Lung (tissue), 12 donors: ENCODE results near the gene VEPH1. TPM values are rescaled to one million over a fixed set of nuclear protein-coding genes. Genes with fewer than 3 reads are reported as not detected.

Experiments used
- ATAC-seq: fragments of 200-7000 bp; cut with Tn5 transposase; one replicate; pipeline ENCODE4 v1.9.1; 2020; ENCODE audit warnings: moderate number of reproducible peaks; ENCODE audit not compliant: insufficient read depth, low FRiP score
- DNase-seq, 3 donors: peaks; one replicate each; pipeline ENCODE4 v3.0.0-alpha.2; 2013 to 2017
- H3K27ac ChIP-seq, 2 donors: one replicate each; pipeline ENCODE4 v1.5.1; 2013; ENCODE audit warnings: mild to moderate bottlenecking in 2 of 2, moderate library complexity in 2 of 2, control low read depth in 1 of 2, inconsistent platforms in 1 of 2, low read depth in 1 of 2, low read length in 1 of 2
- H3K27me3 ChIP-seq, 3 donors: one replicate each; pipeline ENCODE4 v1.5.1; 2013; ENCODE audit warnings: low read length in 2 of 3; ENCODE audit not compliant: control insufficient read depth in 3 of 3, insufficient read depth in 3 of 3
- H3K36me3 ChIP-seq, 4 donors: one replicate each; pipeline ENCODE4 v1.5.1; 2013; ENCODE audit warnings: low read length in 4 of 4, mild to moderate bottlenecking in 1 of 4, moderate library complexity in 1 of 4; ENCODE audit not compliant: control insufficient read depth in 4 of 4, insufficient read depth in 4 of 4
- H3K4me1 ChIP-seq, 5 donors: one replicate each; pipeline ENCODE4 v1.5.1; 2013; ENCODE audit warnings: low read length in 5 of 5, mild to moderate bottlenecking in 2 of 5, moderate library complexity in 1 of 5; ENCODE audit not compliant: control insufficient read depth in 5 of 5, insufficient read depth in 5 of 5
- H3K4me3 ChIP-seq: one replicate; pipeline ENCODE4 v1.5.1; 2013; ENCODE audit warnings: mild to moderate bottlenecking, control low read depth, moderate library complexity
- H3K9ac ChIP-seq, 2 donors: one replicate each; pipeline ENCODE4 v1.5.1; 2013; ENCODE audit warnings: low read length in 2 of 2, control low read depth in 1 of 2; ENCODE audit not compliant: insufficient read depth in 1 of 2
- H3K9me3 ChIP-seq, 4 donors: one replicate each; pipeline ENCODE4 v1.5.1; 2013; ENCODE audit warnings: low read length in 3 of 4, mild to moderate bottlenecking in 1 of 4, moderate library complexity in 1 of 4; ENCODE audit not compliant: control insufficient read depth in 4 of 4, insufficient read depth in 3 of 4
- WGBS, 2 donors: extraction: QIAGEN DNeasy Blood & Tissue Kit; methylation state at CpG; one replicate each; pipeline ENCODE4 v1.1.7; 2013; 5-methylcytosine and 5-hydroxymethylcytosine counted together
- polyA plus RNA-seq, 2 donors: library from polyadenylated mRNA; stranded (reverse); fragments of 200-250 nt; gene quantifications; one replicate each; pipeline ENCODE4 v1.2.1, GENCODE V29; 2013
- total RNA-seq, 2 donors: library from RNA; depleted of rRNA in 1 of 2; stranded (reverse); fragments of >200 nt in 1 of 2; gene quantifications; one replicate each; pipeline ENCODE4 v1.2.1, GENCODE V29; 2014 to 2021
- TF ChIP-seq, protein P1 (sequence below): IDR thresholded peaks from 2 replicates; pipeline ENCODE4 v1.5.1; 2012; ENCODE audit warnings: mild to moderate bottlenecking; ENCODE audit errors: control extremely low read depth, extremely low read depth
- donor health status: control.
- donor health status: control.
- donor health status: Bipolar disorder and iron deficiency.
- donor health status: healthy.
- donor health status: DM: yes; HTN: yes; CAD: no.

Gene VEPH1
- total and polyA plus RNA-seq, 4 donors = 14.6 to 237 (median 65.5) TPM

GRCh38 chr3:157500232-157500631 lies 3.0 kb downstream of the VEPH1 start:
- H3K27ac ChIP-seq = no peak overlapping the region
- 33 to 42% methylated on average over 4 of the region's 4 CpGs for WGBS, 2 donors
- peaks cover 0 to 3% (median 0%) of the 10 kb centered on the region in 3 donors for H3K27me3 ChIP-seq
- H3K9me3 ChIP-seq = peaks cover 0 to 3% (median 0%) of the 10 kb centered on the region in 4 donors
- H3K4me1 ChIP-seq = peaks cover 0 to 21% (median 0%) of the 10 kb centered on the region in 5 donors
- H3K9ac ChIP-seq = peak overlapping the region in 1 of 2 donors; percentile 74
- DNase-seq (no peak), ATAC-seq (no peak)
- H3K4me3 ChIP-seq = no peak overlapping the region
- no peaks in the 10 kb centered on the region for H3K36me3 ChIP-seq
- TF ChIP-seq, protein P1, sequence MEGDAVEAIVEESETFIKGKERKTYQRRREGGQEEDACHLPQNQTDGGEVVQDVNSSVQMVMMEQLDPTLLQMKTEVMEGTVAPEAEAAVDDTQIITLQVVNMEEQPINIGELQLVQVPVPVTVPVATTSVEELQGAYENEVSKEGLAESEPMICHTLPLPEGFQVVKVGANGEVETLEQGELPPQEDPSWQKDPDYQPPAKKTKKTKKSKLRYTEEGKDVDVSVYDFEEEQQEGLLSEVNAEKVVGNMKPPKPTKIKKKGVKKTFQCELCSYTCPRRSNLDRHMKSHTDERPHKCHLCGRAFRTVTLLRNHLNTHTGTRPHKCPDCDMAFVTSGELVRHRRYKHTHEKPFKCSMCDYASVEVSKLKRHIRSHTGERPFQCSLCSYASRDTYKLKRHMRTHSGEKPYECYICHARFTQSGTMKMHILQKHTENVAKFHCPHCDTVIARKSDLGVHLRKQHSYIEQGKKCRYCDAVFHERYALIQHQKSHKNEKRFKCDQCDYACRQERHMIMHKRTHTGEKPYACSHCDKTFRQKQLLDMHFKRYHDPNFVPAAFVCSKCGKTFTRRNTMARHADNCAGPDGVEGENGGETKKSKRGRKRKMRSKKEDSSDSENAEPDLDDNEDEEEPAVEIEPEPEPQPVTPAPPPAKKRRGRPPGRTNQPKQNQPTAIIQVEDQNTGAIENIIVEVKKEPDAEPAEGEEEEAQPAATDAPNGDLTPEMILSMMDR = no peak

GRCh38 chr3:157499342-157499963 lies 3.8 kb downstream of the VEPH1 start:
- peak overlapping the region in 1 of 2 donors; percentile 78 for H3K27ac ChIP-seq
- H3K27me3 ChIP-seq = peaks cover 0 to 3% (median 0%) of the 10 kb centered on the region in 3 donors
- peak; percentile 63 to 75 (median 75) for DNase-seq
- ATAC-seq = peak; percentile 81
- H3K4me1 ChIP-seq = peaks cover 0 to 21% (median 0%) of the 10 kb centered on the region in 5 donors
- 2 to 3% methylated on average over 24 of the region's 24 CpGs for WGBS, 2 donors
- H3K4me3 ChIP-seq = no peak overlapping the region
- no peaks in the 10 kb centered on the region for H3K36me3 ChIP-seq
- H3K9me3 ChIP-seq = peaks cover 0 to 3% (median 0%) of the 10 kb centered on the region in 4 donors
- peak overlapping the region in 1 of 2 donors; percentile 74 for H3K9ac ChIP-seq
- TF ChIP-seq, protein P1 = no peak

DNA sequence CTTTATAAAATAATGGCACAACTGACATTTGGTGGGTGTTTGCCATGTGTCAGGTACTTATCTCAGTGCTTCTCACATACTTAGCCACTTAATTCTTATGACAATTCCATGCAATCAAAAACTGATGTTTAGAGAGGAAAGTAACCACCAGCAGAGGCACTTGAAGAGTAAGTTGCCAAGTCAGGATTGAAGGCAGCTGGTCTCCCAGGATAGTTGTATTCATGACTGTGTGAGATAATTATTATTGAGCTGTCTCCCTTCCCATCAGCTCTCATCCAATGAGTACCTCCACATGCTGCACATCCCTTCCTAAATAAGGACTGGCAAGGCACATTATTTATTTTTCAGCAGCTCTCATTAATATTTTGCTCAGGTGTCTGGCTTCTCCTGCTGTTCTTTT lies 4.8 kb downstream of the VEPH1 start:
- peaks cover 0 to 25% (median 0%) of the 10 kb centered on the region in 5 donors for H3K4me1 ChIP-seq
- H3K27me3 ChIP-seq = peaks cover 0 to 3% (median 0%) of the 10 kb centered on the region in 3 donors
- H3K4me3 ChIP-seq = no peak overlapping the region
- no peaks in the 10 kb centered on the region for H3K36me3 ChIP-seq
- no peak overlapping the region for H3K9ac ChIP-seq
- DNase-seq (peak in 2 of 3 donors; percentile 45 to 51), ATAC-seq (no peak)
- H3K9me3 ChIP-seq = peaks cover 0 to 3% (median 0%) of the 10 kb centered on the region in 4 donors
- no peak overlapping the region for H3K27ac ChIP-seq
- TF ChIP-seq, protein P1 = no peak
